Measurements from ENCODE around the gene PRPH2. TPM values are rescaled to one million over a fixed set of nuclear protein-coding genes. Genes with fewer than 3 reads are reported as not detected.

PRPH2 gene
- total RNA-seq, 1 experiment from 2014 or later: 1.0 TPM

GRCh38 chr6:42694586-42694985 is 27.8 kb downstream of the PRPH2 start:
- DNase-seq (ENCODE audit: low spot score): no peak
- Mint-ChIP-seq H3K27ac (no peak overlapping the region), H3K36me3 (peaks cover 21% of the 10 kb centered on the region), H3K27me3 (ENCODE audit: low read depth) (no peaks in the 10 kb centered on the region), H3K9me3 (no peaks in the 10 kb centered on the region), H3K4me1 (no peaks in the 10 kb centered on the region), H3K4me3 (no peak overlapping the region)
- TF ChIP-seq ESRRA (CRISPR knock-in tag; IDR thresholded peaks at IDR 0.05; ENCODE audit: borderline replicate concordance): no peak
- no peak for TF ChIP-seq ZNF232 (CRISPR knock-in tag; IDR thresholded peaks at IDR 0.05)
- no peak for TF ChIP-seq ATF2 (CRISPR knock-in tag; IDR thresholded peaks at IDR 0.05; ENCODE audit: borderline replicate concordance, low read depth)
- ChIA-PET CTCF (interaction anchor here (0.6 to 1.3 kb wide), 2 partner anchors 32 to 48 kb away, joined by 3 read pairs; no protein-coding TSS in a partner anchor), POLR2A (interaction anchor here (1.4 kb wide), 1 partner anchor 52 kb away, joined by 5 read pairs; the partner anchor contains the start of gene TBCC)
- ATAC-seq: no peak

DNA sequence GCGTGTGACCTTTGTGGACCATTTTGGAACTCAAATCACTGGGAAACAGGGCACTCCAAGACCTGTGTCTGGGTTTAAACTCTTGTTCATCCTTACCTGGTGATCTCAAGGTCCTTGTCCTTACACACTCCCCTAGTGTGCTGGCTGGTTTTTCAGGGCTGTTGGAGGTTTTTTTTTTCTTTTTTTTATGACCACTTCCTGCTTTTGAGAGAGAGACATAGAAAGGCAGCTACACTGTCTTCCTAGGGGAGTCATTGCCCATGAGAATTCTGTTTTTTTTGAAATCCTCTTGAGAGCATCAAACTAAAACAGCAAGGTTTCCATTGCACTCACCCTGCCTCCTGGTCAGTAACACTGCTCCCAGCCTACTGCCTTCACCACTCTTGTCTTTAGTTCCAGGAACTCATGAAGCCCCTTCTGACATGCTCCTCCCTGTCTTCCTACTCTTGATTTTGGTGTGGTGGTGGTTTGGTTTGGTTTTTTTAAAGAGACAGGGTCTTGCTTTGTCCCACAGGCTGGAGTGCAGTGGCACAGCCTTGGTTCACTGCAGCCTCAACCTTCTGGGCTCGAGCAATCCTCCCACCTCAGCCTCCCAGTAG is 28.6 kb downstream of the PRPH2 start:
- Mint-ChIP-seq H3K9me3 (no peaks in the 10 kb centered on the region), H3K27ac (no peak overlapping the region), H3K36me3 (peaks cover 28% of the 10 kb centered on the region), H3K4me1 (no peaks in the 10 kb centered on the region), H3K4me3 (no peak overlapping the region), H3K27me3 (ENCODE audit: low read depth) (no peaks in the 10 kb centered on the region)
- CTCF ChIA-PET: no interaction called here
- TF ChIP-seq FOXK1 (CRISPR knock-in tag; IDR thresholded peaks at IDR 0.05) (no peak), TP53 (CRISPR knock-in tag; IDR thresholded peaks at IDR 0.05) (no peak), MLX (CRISPR knock-in tag; IDR thresholded peaks at IDR 0.05) (no peak), ZNF396 (CRISPR knock-in tag; IDR thresholded peaks at IDR 0.05; ENCODE audit: borderline replicate concordance) (no peak), ZNF138 (CRISPR knock-in tag; conservative IDR thresholded peaks at IDR 0.05) (no peak)
- TF ChIP-seq, protein P1, sequence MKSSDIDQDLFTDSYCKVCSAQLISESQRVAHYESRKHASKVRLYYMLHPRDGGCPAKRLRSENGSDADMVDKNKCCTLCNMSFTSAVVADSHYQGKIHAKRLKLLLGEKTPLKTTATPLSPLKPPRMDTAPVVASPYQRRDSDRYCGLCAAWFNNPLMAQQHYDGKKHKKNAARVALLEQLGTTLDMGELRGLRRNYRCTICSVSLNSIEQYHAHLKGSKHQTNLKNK (CRISPR knock-in tag; IDR thresholded peaks at IDR 0.05): no peak
- no peak for DNase-seq (ENCODE audit: low spot score)
- no peak for ATAC-seq
- POLR2A ChIA-PET: interaction anchor here (1.4 kb wide), 1 partner anchor 52 kb away, joined by 5 read pairs; the partner anchor contains the start of gene TBCC

- no peaks in the 10 kb centered on the region for H3K27me3 Mint-ChIP-seq (ENCODE audit: low read depth)
- H3K36me3 Mint-ChIP-seq: peaks cover 41% of the 10 kb centered on the region
- no peaks in the 10 kb centered on the region for H3K4me1 Mint-ChIP-seq
- H3K4me3 Mint-ChIP-seq: no peak overlapping the region
- ChIA-PET CTCF (interaction anchor here (1.7 kb wide), 1 partner anchor 34 kb away, joined by 6 read pairs; no protein-coding TSS in a partner anchor), POLR2A (no interaction called here)
- DNase-seq (ENCODE audit: low spot score) (no peak), ATAC-seq (no peak)
- H3K9me3 Mint-ChIP-seq: peaks cover 4% of the 10 kb centered on the region; the same call in 1 of the 2 replicates
- no peak overlapping the region for H3K27ac Mint-ChIP-seq
- TF ChIP-seq, protein P1 (CRISPR knock-in tag; IDR thresholded peaks at IDR 0.05): no peak
- TF ChIP-seq GRHL2 (CRISPR knock-in tag; IDR thresholded peaks at IDR 0.05; ENCODE audit: insufficient replicate concordance, severe bottlenecking) (no peak), CREB1 (CRISPR knock-in tag; IDR thresholded peaks at IDR 0.05) (no peak), ZNF232 (CRISPR knock-in tag; IDR thresholded peaks at IDR 0.05) (no peak), SP1 (CRISPR knock-in tag; conservative IDR thresholded peaks at IDR 0.05) (no peak), CREM (CRISPR knock-in tag; IDR thresholded peaks at IDR 0.05) (no peak), NR3C1 (CRISPR knock-in tag; conservative IDR thresholded peaks at IDR 0.05; ENCODE audit: low read depth) (no peak), ZNF396 (CRISPR knock-in tag; IDR thresholded peaks at IDR 0.05; ENCODE audit: borderline replicate concordance) (no peak), MYBL2 (CRISPR knock-in tag; IDR thresholded peaks at IDR 0.05) (no peak), USF1 (CRISPR knock-in tag; IDR thresholded peaks at IDR 0.05) (no peak), PREB (CRISPR knock-in tag; IDR thresholded peaks at IDR 0.05; ENCODE audit: borderline replicate concordance) (no peak), EMX1 (CRISPR knock-in tag; IDR thresholded peaks at IDR 0.05) (no peak), FOXJ3 (CRISPR knock-in tag; IDR thresholded peaks at IDR 0.05; ENCODE audit: borderline replicate concordance) (no peak), ZNF423 (CRISPR knock-in tag; IDR thresholded peaks at IDR 0.05) (no peak)
- TF ChIP-seq, protein P2, sequence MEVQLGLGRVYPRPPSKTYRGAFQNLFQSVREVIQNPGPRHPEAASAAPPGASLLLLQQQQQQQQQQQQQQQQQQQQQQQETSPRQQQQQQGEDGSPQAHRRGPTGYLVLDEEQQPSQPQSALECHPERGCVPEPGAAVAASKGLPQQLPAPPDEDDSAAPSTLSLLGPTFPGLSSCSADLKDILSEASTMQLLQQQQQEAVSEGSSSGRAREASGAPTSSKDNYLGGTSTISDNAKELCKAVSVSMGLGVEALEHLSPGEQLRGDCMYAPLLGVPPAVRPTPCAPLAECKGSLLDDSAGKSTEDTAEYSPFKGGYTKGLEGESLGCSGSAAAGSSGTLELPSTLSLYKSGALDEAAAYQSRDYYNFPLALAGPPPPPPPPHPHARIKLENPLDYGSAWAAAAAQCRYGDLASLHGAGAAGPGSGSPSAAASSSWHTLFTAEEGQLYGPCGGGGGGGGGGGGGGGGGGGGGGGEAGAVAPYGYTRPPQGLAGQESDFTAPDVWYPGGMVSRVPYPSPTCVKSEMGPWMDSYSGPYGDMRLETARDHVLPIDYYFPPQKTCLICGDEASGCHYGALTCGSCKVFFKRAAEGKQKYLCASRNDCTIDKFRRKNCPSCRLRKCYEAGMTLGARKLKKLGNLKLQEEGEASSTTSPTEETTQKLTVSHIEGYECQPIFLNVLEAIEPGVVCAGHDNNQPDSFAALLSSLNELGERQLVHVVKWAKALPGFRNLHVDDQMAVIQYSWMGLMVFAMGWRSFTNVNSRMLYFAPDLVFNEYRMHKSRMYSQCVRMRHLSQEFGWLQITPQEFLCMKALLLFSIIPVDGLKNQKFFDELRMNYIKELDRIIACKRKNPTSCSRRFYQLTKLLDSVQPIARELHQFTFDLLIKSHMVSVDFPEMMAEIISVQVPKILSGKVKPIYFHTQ (CRISPR knock-in tag; IDR thresholded peaks at IDR 0.05): no peak
These were observed 30.1 kb downstream of the PRPH2 start for GRCh38 chr6:42692137-42692911.
